Tibial artery (tissue), 4 donors: ENCODE measurements around the gene RDH12.
A peak's percentile ranks its signal among the peaks of the same experiment; 100 is the strongest.

Source experiments
- DNase-seq, 2 donors: peaks; one replicate each; pipeline ENCODE4 v3.0.0-alpha.2; 2019
- H3K27ac ChIP-seq, 2 donors: fragments of 200-600 bp; sonication (generic) in 1 of 2; 1 replicate in 1 of 2; 2 replicates in 1 of 2; pipeline ENCODE4 v1.5.1; 2018 to 2019; ENCODE audit warnings: mild to moderate bottlenecking in 1 of 2
- H3K27me3 ChIP-seq, 2 donors: fragments of 200-600 bp; sonication (generic) in 1 of 2; one replicate each; pipeline versions ENCODE4 v1.5.1 to v1.6.0; 2016 to 2019
- H3K36me3 ChIP-seq, 3 donors: fragments of 200-600 bp; sonication (generic) in 2 of 3; one replicate each; pipeline ENCODE4 v1.5.1; 2016 to 2019; ENCODE audit warnings: mild to moderate bottlenecking in 2 of 3
- H3K4me1 ChIP-seq, 4 donors: fragments of 200-600 bp; sonication (generic) in 2 of 4; 1 replicate in 3 of 4; 2 replicates in 1 of 4; pipeline ENCODE4 v1.5.1; 2016 to 2019
- H3K4me3 ChIP-seq, 2 donors: fragments of 200-600 bp; sonication (generic) in 1 of 2; 1 replicate in 1 of 2; 2 replicates in 1 of 2; pipeline ENCODE4 v1.5.1; 2018 to 2019; ENCODE audit warnings: mild to moderate bottlenecking in 2 of 2
- H3K9me3 ChIP-seq, 3 donors: fragments of 200-600 bp; sonication (generic) in 1 of 3; one replicate each; pipeline ENCODE4 v1.5.1; 2016 to 2019
- intact Hi-C: fragments of 100-400 bp; cut with DNase I; formaldehyde crosslinking; loops from one replicate; pipeline ENCODE4 v1.15.0; 2023; ENCODE audit warnings: low total_unique reads
- TF ChIP-seq, protein P1 (sequence below), 2 experiments: fragments of 200-600 bp in 1 of 2; fragments of 450-650 bp in 1 of 2; IDR thresholded peaks; one replicate each; pipeline ENCODE4 v1.5.1; 2017 to 2019; ENCODE audit warnings: antibody characterized with exemption in 2 of 2, mild to moderate bottlenecking in 1 of 2, moderate library complexity in 1 of 2

The RDH12 gene

DNA sequence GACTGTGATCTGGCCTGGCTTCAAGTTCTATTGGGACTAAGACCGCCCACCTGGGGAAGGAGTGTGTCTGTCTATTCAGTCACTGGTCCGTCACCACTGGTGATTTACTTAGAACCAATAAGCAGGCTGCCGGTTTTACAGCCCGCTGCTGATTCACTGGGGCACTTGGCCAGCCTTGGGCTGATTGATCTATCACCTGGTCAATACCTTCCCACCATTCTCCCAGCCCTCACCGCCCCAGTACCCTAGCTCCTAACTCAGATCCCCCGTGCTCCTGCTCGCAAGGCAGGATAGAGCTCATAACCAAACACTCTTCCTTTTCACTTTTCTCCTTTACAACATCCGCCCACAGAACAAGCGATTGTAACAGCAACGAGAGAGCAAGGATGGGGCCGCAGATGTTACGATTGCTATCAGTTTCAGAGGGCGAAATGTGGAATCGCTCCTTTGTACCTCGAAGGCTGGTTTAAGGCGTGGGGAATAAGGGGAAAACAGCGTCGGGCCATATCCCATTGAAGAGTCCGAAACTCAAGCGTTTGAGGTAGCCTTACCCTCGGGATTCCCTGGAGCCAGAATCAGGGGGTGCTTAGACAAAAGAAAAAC lies 6.8 kb upstream of the RDH12 start:
- H3K4me1 ChIP-seq: peaks cover 0 to 18% (median 9%) of the 10 kb centered on the region in 4 donors
- intact Hi-C loops: no loop called here
- DNase-seq: peak; percentile 54 to 71

DNA sequence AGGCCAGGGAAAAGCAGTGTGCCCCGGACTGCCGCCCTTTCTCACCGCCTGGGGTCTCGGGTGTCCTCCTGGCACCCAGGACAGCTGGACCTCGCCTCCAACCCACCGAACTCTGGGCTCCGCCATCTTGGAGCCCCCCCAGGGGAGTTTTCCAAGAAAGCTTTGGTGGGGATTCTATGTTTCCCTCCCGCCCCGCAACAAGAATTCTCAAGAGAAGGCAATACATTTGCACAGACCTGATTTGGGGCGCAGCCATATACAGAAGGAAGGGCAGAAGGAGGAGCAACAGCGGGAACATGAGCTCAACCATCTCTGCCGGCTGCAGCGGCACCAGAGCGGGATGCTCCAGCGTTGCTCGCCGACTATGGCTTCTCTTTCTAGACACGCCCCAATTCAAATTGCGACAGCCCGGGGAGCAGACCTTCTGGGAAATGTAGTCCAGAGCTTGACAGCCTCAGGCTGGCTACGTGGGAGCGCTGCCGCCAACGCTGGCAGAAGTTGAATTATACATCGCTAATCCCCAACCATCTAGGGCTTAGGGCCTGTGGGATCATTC lies 6.2 kb upstream of the RDH12 start, which contains the start of gene RDH11:
Gene RDH11, minus strand, starts transcription at position 371 of the 556 bp plus-strand sequence. Its CDS starts 61 bp downstream, at position 310.
- DNase-seq: peak; percentile 87 to 92

More for the DNA sequence above, 6.8 kb upstream of the RDH12 start:
- peak overlapping the region; percentile 74 to 94 for H3K4me3 ChIP-seq
- H3K27me3 ChIP-seq: no peaks in the 10 kb centered on the region
- TF ChIP-seq, protein P1, sequence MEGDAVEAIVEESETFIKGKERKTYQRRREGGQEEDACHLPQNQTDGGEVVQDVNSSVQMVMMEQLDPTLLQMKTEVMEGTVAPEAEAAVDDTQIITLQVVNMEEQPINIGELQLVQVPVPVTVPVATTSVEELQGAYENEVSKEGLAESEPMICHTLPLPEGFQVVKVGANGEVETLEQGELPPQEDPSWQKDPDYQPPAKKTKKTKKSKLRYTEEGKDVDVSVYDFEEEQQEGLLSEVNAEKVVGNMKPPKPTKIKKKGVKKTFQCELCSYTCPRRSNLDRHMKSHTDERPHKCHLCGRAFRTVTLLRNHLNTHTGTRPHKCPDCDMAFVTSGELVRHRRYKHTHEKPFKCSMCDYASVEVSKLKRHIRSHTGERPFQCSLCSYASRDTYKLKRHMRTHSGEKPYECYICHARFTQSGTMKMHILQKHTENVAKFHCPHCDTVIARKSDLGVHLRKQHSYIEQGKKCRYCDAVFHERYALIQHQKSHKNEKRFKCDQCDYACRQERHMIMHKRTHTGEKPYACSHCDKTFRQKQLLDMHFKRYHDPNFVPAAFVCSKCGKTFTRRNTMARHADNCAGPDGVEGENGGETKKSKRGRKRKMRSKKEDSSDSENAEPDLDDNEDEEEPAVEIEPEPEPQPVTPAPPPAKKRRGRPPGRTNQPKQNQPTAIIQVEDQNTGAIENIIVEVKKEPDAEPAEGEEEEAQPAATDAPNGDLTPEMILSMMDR (IDR thresholded peaks at IDR 0.05): no peak
- no peaks in the 10 kb centered on the region for H3K9me3 ChIP-seq
- H3K27ac ChIP-seq: peak overlapping the region; percentile 82 to 84
- peaks cover 4 to 27% (median 17%) of the 10 kb centered on the region in 3 donors for H3K36me3 ChIP-seq

DNA sequence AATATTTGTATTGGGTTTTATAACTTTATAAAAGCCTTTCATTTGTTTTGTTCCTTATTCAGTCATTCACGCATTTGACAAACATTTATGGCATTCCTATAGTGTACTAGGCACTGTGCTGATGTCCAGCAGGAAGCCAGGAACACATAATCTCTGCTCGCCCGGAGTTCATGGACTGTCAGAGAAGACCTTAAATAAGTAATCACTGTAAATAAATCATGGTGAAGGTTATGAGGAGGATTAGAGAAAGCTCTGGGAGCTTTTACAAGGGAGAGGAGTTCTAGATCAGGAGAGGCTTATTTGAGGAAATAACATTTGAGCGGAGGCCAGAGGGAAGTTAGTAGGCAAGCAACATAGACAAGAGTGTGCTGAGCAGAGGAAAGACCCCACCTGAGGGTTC lies 4.7 kb upstream of the RDH12 start:
- Histone ChIP-seq H3K27ac (no peak overlapping the region), H3K4me3 (no peak overlapping the region), H3K9me3 (no peaks in the 10 kb centered on the region), H3K4me1 (peaks cover 0 to 18% (median 9%) of the 10 kb centered on the region in 4 donors), H3K36me3 (peaks cover 0 to 6% (median under 1%) of the 10 kb centered on the region in 3 donors), H3K27me3 (no peaks in the 10 kb centered on the region)
- TF ChIP-seq, protein P1 (IDR thresholded peaks at IDR 0.05): no peak
- no peak for DNase-seq
- intact Hi-C loops: no loop called here

More for the DNA sequence above, 6.2 kb upstream of the RDH12 start, which contains the start of gene RDH11:
- Histone ChIP-seq H3K27me3 (no peaks in the 10 kb centered on the region), H3K4me3 (peak within 1 kb of the TSS; percentile 74 to 94), H3K4me1 (peaks cover 0 to 18% (median 9%) of the 10 kb centered on the region in 4 donors), H3K36me3 (peaks cover 0 to 21% (median 12%) of the 10 kb centered on the region in 3 donors), H3K27ac (peak within 1 kb of the TSS; percentile 82 to 84), H3K9me3 (no peaks in the 10 kb centered on the region)
- intact Hi-C loops: no loop called here
- TF ChIP-seq, protein P1 (IDR thresholded peaks at IDR 0.05): no peak

DNA sequence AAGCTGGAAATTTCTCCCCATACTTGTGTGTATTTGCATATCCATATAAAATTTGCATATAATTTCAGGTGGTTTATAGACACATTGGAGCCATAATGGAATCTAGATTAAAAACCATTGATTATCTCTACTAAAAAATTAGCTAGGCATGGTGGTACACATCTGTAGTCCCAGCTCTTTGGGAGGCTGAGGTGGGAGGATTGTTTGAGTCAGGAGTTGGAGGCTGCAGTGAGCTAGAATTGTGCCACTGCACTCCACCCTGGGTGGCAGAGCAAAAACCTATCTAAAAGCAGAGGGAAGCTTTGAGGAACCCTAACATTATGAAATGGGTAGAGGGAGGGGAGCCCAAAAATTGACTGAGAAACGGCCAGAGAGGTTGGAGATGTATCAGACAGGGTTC lies 3.5 kb upstream of the RDH12 start:
- DNase-seq: no peak
- Histone ChIP-seq H3K4me1 (peaks cover 0 to 13% (median 9%) of the 10 kb centered on the region in 4 donors), H3K27me3 (no peaks in the 10 kb centered on the region), H3K9me3 (no peaks in the 10 kb centered on the region), H3K27ac (no peak overlapping the region), H3K4me3 (no peak overlapping the region), H3K36me3 (no peaks in the 10 kb centered on the region)
- TF ChIP-seq, protein P1 (IDR thresholded peaks at IDR 0.05): no peak
- intact Hi-C loops: no loop called here

DNA sequence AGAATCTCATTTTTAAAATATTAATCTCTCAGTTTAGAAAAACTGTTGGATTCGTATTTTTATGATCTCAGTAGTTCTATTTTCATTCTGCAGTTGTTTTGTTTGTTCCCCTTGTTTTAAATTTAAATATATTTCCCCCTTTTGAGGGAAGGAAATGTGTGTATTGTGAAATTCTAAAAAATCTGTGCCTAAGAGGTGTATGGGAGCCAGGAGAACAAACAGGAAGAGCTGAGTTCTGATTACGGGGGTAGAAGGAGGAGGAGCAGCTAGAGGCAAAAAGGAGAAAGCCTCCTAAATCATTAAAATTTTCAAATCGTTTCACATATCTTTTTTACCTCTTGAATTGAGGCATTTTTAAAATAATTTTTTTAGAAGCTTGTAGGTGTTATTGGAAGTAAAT lies 2.3 kb downstream of the RDH12 start:
- intact Hi-C loops: loop anchor here (2.0 to 10.0 kb wide), 2 partner anchors 89 to 119 kb away; partner anchors contain the start of gene ARG2

More for the DNA sequence above, 2.3 kb downstream of the RDH12 start:
- H3K4me3 ChIP-seq: no peak overlapping the region
- TF ChIP-seq, protein P1 (IDR thresholded peaks at IDR 0.05): no peak
- H3K27ac ChIP-seq: no peak overlapping the region
- H3K36me3 ChIP-seq: no peaks in the 10 kb centered on the region
- H3K4me1 ChIP-seq: no peaks in the 10 kb centered on the region
- no peaks in the 10 kb centered on the region for H3K27me3 ChIP-seq
- no peaks in the 10 kb centered on the region for H3K9me3 ChIP-seq
- DNase-seq: no peak
